Activated B cell treated with CpG ODN at 0.5 μM for 24 hours (primary cell): ENCODE data around the gene ITGA11. TPM values are rescaled to one million over a fixed set of nuclear protein-coding genes. Genes with fewer than 3 reads are reported as not detected.

Experiments
- ATAC-seq: fragments of 200-7000 bp; cut with Tn5 transposase; one replicate; pipeline ENCODE4 v1.10.0; 2021; ENCODE audit warnings: low read depth, mild to moderate bottlenecking, moderate library complexity
- CTCF ChIA-PET: fragments of 350-600 bp; sonication (Branson Sonifier 250); formaldehyde crosslinking; loops from one replicate; lab custom pipeline; 2021; ENCODE audit warnings: antibody characterized with exemption; lab: Charles Lee
- POLR2A ChIA-PET: fragments of 350-600 bp; sonication (Branson Sonifier 250); formaldehyde crosslinking; loops from one replicate; lab custom pipeline; 2021; ENCODE audit warnings: antibody characterized with exemption; lab: Charles Lee
- DNase-seq: peaks from one replicate; pipeline ENCODE4 v3.0.0; 2022
- H3K27ac Mint-ChIP-seq: one replicate; pipeline ENCODE4 v1.8.0; 2020; ENCODE audit warnings: mixed read lengths
- H3K27me3 Mint-ChIP-seq: one replicate; pipeline ENCODE4 v1.8.0; 2021; ENCODE audit warnings: mixed read lengths
- H3K36me3 Mint-ChIP-seq: one replicate; pipeline ENCODE4 v1.8.0; 2021; ENCODE audit warnings: low read depth, mixed read lengths
- H3K4me1 Mint-ChIP-seq: one replicate; pipeline ENCODE4 v1.8.0; 2021; ENCODE audit warnings: mixed read lengths
- H3K4me3 Mint-ChIP-seq: one replicate; pipeline ENCODE4 v1.8.0; 2020; ENCODE audit warnings: mild to moderate bottlenecking, mixed read lengths
- H3K9me3 Mint-ChIP-seq: one replicate; pipeline ENCODE4 v1.8.0; 2020; ENCODE audit warnings: mixed read lengths
- CTCF ChIP-seq: fragments of 200-600 bp; IDR thresholded peaks from one replicate; pipeline ENCODE4 v1.8.0; 2022; ENCODE audit warnings: antibody characterized with exemption, mild to moderate bottlenecking
- intact Hi-C: fragments of 100-400 bp; cut with micrococcal nuclease; formaldehyde crosslinking; loops from one replicate; pipeline ENCODE4 v1.15.1; 2024
- total RNA-seq: library from RNA; stranded (reverse); gene quantifications from 2 replicates; pipeline ENCODE4 v1.2.3, GENCODE V29; 2022

ITGA11 gene
- total RNA-seq, 1 donor from 2014 or later, result not detected

GRCh38 chr15:68262514-68263356, 169.2 kb downstream of the ITGA11 start:
- Mint-ChIP-seq H3K27ac (no peak overlapping the region), H3K4me1 (no peaks in the 10 kb centered on the region), H3K36me3 (no peaks in the 10 kb centered on the region), H3K27me3 (peaks cover 24% of the 10 kb centered on the region), H3K9me3 (no peaks in the 10 kb centered on the region), H3K4me3 (no peak overlapping the region)
- intact Hi-C loops, result no loop called here
- ATAC-seq, result no peak
- CTCF ChIA-PET, result interaction anchor here (1.8 kb wide), 1 partner anchor 10 kb away, joined by 6 read pairs; no protein-coding TSS in a partner anchor
- no peak for DNase-seq
- POLR2A ChIA-PET, result no interaction called here
- no peak for TF ChIP-seq CTCF

DNA sequence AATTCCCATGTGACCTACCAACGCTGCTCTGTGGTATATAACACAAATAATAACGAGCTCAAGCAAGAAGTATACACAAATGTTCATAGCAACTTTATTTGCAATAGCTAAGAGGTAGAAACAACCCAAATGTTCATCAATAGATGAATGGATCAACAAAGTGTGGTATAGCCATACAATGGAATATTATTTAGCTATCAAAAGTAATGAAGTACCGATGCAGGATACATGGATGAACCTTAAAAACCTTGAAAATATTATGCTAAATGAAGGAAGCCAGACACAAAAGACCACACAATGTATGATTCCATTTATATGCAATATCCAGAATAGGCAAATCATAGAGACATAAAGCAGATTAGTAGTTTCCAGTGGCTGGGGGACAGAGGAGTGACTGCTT, 170.0 kb downstream of the ITGA11 start:
- ChIA-PET CTCF (interaction anchor here (1.8 kb wide), 1 partner anchor 9 kb away, joined by 6 read pairs; no protein-coding TSS in a partner anchor), POLR2A (no interaction called here)
- no peak overlapping the region for H3K27ac Mint-ChIP-seq
- no peak overlapping the region for H3K4me3 Mint-ChIP-seq
- H3K9me3 Mint-ChIP-seq, result no peaks in the 10 kb centered on the region
- TF ChIP-seq CTCF, result no peak
- H3K36me3 Mint-ChIP-seq, result no peaks in the 10 kb centered on the region
- peaks cover 25% of the 10 kb centered on the region for H3K27me3 Mint-ChIP-seq
- intact Hi-C loops, result no loop called here
- DNase-seq, result no peak
- ATAC-seq, result no peak
- H3K4me1 Mint-ChIP-seq, result peaks cover 2% of the 10 kb centered on the region

DNA sequence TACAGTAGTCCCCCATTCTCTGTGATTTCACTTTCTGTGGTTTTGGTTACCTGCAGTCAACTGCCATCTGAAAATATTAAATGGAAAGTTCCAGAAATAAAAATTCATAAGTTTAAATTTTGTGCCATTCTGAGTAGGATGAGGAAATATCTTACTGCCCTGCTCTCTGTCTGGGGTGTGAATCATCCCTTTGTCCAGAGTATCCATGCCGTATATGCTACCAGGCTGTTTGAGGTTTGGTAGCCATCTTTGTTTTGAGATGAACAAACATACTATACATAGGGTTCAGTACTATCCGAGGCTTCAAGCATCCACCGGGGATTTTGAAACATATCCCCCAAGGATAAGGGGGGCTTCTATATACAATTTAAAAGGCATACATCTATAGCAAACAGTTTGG, 170.7 kb downstream of the ITGA11 start:
- Mint-ChIP-seq H3K4me1 (peaks cover 2% of the 10 kb centered on the region), H3K36me3 (no peaks in the 10 kb centered on the region), H3K9me3 (no peaks in the 10 kb centered on the region), H3K4me3 (no peak overlapping the region), H3K27me3 (peaks cover 27% of the 10 kb centered on the region), H3K27ac (no peak overlapping the region)
- CTCF ChIA-PET, result no interaction called here
- TF ChIP-seq CTCF, result no peak
- ATAC-seq, result no peak
- intact Hi-C loops, result no loop called here
- POLR2A ChIA-PET, result no interaction called here
- no peak for DNase-seq

- Mint-ChIP-seq H3K27me3 (peaks cover 28% of the 10 kb centered on the region), H3K36me3 (no peaks in the 10 kb centered on the region), H3K9me3 (no peaks in the 10 kb centered on the region), H3K4me3 (no peak overlapping the region), H3K27ac (no peak overlapping the region), H3K4me1 (peaks cover 2% of the 10 kb centered on the region)
- TF ChIP-seq CTCF, result no peak
- POLR2A ChIA-PET, result interaction anchor here (0.7 kb wide), 1 partner anchor 102 kb away, joined by 5 read pairs; no protein-coding TSS in a partner anchor
- intact Hi-C loops, result no loop called here
- no peak for ATAC-seq
- CTCF ChIA-PET, result no interaction called here
- DNase-seq, result no peak
Measured at GRCh38 chr15:68259883-68260282, 172.1 kb downstream of the ITGA11 start.

- Mint-ChIP-seq H3K27me3 (peaks cover 26% of the 10 kb centered on the region), H3K9me3 (no peaks in the 10 kb centered on the region), H3K36me3 (no peaks in the 10 kb centered on the region), H3K4me3 (no peak overlapping the region), H3K4me1 (peaks cover 2% of the 10 kb centered on the region), H3K27ac (no peak overlapping the region)
- no peak for DNase-seq
- CTCF ChIA-PET, result no interaction called here
- ATAC-seq, result peak; percentile 18
- POLR2A ChIA-PET, result no interaction called here
- intact Hi-C loops, result no loop called here
- TF ChIP-seq CTCF, result no peak
Measured at GRCh38 chr15:68258692-68259091, 173.3 kb downstream of the ITGA11 start.
